Stimulated activated CD4-positive, alpha-beta T cell treated with anti-CD3 and anti-CD28 coated beads, Interleukin-12 subunit alpha, Interleukin-12 subunit beta, amount 100 ng/mL, for 48 hours (primary cell): ENCODE data around the gene RETN.
A peak's percentile ranks its signal among the peaks of the same experiment; 100 is the strongest.

Source experiments
- DNase-seq, 3 donors: peaks; one replicate each; pipeline ENCODE4 v3.0.0-alpha.2; 2020; ENCODE audit warnings: low read depth in 2 of 3, low spot score in 1 of 3

The RETN gene

DNA sequence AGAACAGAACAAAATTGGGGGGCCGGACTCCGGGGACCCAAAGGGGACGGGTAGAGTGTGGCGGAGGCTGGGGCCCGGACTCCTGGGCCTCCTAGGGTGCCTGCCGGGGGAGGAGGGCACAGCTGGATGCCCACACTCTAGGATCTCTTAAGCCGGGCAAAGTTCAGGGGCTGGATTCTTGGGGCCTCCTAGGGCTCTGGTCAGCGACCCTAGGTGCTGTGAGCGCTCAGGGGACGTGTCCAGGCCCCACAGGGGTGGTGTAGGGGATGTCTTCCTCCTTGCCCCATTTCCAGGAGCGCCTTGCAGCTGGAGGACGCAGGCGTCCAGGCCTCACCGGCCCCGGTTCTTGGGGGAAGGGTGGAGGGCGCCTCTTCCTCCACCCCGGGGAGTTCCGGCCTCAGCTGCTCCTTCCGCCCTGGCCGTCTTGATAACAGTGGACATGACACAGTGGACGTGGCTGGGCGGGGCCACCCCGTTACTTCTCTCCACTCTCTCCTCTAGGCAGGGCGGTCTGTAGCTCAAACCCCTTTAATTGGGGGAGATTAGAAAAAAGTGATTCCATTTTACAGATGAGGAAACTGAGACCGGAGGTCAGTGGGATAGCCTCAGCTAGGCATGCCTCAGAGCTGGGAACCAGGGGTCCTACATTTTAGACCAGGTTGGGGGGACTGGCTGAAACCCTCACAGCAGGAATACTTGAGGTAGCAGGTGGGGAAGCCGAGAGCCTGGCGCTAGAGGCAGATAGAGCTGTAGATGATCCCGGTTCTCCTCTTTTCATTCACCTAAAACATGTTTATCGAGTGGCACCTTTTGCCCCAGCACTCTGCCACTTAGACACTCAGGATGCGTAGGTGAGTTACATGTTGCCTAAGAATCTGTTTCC, 31.2 kb upstream of the RETN start:
- DNase-seq = no peak

DNA sequence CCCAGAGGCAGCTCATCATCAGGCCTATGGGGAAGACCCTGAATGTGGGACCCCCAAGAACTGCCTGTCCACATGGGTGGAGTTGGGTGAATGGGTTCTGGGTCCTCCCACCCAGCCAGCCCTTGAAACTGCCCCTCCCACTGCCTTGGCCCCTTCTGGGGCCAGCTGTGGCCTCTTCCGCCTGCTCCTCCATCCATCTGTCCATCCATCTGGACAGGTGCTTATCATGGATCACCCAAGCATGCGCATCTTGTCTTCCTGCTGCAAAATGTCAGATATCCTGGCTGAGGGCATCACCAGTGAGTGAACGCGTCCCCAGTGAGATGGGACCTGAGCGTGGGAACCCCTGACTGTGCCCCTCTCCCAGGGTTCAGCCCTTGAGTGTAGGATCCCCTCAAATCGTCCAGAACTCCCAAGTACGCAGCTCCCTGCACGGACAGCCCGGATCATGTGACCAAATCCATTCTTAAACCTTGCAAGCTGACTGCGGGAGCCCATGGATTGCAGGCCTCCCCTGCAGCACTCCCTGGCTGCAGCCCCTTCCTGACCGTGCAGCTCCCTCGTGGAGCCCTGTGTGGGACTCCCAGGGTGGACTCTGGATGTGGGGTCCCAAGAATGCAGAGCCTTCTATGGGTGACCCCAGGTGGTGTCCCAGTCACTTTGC, 29.9 kb upstream of the RETN start:
- no peak for DNase-seq

DNA sequence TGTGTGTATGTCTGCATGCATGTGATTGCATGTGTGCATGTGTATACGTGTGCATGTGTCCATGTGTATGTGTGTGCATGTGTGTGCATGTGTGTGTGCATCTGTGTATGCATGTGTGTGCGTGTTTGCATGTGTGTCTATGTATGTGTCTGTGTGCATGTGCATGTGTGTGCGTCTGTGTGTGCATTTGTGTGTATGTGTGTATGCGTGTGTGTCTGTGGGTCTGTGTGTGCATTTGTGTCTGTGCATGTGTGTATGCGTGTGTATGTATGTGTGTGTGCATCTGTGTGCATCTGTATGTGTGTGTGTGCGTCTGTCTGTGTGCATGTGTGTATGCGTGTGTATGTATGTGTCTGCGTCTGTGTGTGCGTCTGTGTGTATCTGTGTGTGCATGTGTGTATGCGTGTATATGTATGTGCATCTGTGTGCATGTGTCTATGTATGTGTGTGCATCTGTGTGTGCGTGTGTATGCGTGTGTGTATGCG, 28.9 kb upstream of the RETN start:
- DNase-seq = no peak

- no peak for DNase-seq
Observed at GRCh38 chr19:7640803-7641202, 28.0 kb upstream of the RETN start.

GRCh38 chr19:7641290-7642276, 27.3 kb upstream of the RETN start:
- no peak for DNase-seq

DNA sequence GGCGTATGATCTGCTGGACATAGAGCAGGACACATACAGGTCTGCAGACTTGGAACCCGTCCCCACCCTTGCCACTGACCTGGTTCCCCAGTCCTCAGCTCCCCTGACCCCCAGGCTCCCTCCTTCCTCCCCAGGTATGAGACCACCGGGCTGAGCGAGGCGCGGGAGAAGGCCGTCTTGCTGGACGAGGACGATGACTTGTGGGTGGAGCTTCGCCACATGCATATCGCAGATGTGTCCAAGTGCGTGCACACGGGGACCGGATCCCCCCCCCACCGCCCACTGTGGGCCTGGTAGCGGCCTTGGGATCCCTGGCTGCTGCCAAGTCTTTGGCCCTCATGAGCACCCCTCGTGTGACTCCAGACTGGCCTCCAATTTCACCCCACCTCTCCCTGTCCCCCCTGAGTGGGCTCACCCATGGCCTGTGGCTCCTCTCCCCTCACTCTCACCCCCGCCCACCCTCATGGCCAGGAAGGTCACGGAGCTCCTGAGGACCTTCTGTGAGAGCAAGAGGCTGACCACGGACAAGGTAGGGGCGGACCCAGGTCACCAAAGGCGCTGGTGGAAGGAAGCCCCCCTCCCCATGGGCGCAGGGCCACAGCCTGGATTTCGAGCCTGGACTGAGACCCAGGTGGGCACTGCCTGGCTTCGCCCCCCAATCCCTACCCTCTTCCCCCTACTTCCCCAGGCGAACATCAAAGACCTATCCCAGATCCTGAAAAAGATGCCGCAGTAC, 26.4 kb upstream of the RETN start:
- no peak for DNase-seq

- no peak for DNase-seq
Observed at GRCh38 chr19:7643031-7643415, 25.8 kb upstream of the RETN start.

GRCh38 chr19:7643629-7644549, 25.0 kb upstream of the RETN start:
- DNase-seq = peak in 2 of 3 donors; percentile 13 to 37

DNA sequence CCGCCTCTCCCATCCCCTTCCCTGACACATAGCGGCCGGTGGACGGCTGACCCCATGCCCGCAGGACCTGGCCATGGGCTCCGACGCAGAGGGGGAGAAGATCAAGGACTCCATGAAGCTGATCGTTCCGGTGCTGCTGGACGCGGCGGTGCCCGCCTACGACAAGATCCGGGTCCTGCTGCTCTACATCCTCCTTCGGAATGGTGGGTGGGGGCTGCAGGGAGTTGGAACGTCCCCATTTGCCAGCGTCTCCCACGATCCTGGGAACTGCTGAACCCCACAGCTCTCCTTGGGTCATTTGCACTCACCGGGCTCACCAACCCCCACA, 24.3 kb upstream of the RETN start:
- no peak for DNase-seq

- DNase-seq = no peak
Observed at GRCh38 chr19:7645163-7645562, 23.7 kb upstream of the RETN start.

DNA sequence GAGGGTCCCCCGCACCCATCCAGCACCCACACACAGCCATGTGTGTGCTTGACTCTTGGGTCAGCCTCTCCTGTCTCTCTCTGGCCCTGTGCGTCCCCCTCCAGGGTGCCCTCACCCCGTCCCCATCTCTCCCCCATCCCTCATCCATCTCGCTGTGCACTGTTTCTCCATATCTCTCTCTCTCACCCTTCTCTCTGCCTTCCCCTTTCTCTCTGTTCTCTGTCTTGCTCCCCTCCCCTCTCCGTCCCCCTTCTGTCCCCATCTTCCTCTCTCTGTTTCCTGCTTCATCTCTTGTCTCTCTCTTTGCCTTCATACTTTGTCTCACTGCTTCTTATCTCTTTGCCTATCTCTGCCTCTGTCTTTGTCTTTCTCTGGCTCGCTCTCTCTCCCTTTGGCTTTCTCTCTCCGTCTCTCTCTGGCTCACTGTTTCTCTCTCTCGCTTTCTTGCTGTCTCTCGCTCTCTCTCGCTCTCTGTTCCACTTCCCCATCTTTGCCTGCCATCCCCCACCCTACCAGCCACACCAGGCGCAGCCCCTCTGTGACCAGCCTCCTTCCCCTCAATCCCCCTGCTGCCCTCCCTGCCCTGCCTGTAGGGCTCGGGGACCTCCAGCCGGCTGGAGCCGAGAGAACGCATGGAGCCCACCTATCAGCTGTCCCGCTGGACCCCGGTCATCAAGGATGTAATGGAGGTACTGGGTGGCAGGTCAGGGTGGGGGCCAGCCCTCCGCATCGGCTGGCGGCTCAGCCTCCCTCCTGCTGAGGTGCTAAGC, 23.0 kb upstream of the RETN start:
- no peak for DNase-seq

- no peak for DNase-seq
Observed at GRCh38 chr19:7646426-7646700, 22.5 kb upstream of the RETN start.

GRCh38 chr19:7647156-7647555, 21.7 kb upstream of the RETN start:
- DNase-seq = no peak

DNA sequence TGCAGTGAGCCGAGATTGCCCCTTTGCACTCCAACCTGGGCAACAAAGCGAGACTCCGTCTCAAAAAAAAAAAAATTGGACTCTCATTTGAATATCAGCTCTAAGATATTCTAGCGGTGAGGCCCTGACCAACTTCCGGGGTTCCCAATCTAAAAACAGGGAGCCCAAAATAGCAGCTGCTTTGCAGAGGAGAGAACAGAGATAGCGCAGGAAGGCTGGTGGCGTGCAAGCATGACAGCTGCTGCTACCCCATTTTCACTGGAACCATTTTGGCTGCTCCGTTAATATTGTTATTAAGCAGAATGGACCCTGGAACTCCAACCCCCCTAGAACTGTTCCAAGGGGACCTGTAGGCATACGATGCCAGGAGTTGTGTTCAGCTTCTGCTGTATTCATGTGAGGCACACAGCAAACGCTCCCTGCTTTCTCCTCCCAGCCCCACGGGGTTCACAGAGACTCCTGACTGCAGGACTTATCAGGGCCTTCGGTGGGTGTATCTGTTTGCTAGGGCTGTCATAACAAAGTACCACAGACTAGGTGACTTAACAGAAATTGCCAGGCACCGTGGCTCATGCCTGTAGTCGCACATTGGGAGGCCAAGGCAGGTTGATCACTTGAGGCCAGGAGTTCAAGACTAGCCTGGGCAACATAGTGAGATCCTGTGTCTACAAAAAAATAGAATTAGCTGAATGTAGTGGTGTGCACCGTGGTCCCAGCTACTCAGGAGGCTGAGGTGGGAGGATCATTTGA, 20.4 kb upstream of the RETN start:
- DNase-seq = no peak

- no peak for DNase-seq
Observed at GRCh38 chr19:7650148-7650547, 18.7 kb upstream of the RETN start.

GRCh38 chr19:7652061-7652641, 16.7 kb upstream of the RETN start:
- DNase-seq = peak; percentile 74 to 91 (median 77)

DNA sequence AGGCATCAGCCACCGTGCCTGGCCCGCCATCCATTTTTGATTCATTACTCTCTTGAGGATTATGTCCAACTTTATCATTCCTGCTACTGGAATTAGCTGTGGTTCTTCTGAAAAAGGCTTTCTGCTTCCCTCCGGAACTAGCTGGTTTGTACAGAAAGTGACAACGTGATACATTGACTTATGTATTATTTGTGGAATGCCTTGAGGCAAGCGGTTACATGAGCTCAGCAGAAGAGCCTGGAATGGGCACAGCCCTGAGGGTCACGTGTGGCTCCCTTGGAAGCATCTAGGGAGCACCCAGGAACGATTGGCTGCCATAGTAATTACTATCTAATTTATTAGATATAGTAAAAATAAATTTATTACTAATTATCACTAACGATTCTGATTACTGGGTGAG, 14.4 kb upstream of the RETN start:
- DNase-seq = no peak

DNA sequence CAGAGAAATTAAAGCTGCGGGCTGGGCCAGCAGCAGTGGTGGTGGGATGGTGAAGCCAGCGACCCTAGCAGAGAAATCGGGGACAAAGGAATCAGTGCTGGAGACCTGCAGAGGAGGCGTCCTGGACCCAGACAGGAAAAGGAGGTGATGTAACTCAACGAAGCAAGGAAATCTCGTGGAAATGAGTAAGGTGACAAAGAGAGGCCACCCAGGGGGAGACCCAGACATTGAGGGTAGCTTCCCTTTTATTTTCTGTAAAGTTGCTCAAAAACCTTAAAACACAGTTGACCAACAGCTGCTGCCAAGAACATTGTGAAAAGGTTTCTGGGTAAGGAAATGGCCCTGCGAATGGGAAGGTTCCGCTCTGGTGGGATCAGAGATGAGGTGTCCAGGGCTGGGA, 13.3 kb upstream of the RETN start:
- DNase-seq = no peak
